ENCODE results near the gene POLR2F.

DNA sequence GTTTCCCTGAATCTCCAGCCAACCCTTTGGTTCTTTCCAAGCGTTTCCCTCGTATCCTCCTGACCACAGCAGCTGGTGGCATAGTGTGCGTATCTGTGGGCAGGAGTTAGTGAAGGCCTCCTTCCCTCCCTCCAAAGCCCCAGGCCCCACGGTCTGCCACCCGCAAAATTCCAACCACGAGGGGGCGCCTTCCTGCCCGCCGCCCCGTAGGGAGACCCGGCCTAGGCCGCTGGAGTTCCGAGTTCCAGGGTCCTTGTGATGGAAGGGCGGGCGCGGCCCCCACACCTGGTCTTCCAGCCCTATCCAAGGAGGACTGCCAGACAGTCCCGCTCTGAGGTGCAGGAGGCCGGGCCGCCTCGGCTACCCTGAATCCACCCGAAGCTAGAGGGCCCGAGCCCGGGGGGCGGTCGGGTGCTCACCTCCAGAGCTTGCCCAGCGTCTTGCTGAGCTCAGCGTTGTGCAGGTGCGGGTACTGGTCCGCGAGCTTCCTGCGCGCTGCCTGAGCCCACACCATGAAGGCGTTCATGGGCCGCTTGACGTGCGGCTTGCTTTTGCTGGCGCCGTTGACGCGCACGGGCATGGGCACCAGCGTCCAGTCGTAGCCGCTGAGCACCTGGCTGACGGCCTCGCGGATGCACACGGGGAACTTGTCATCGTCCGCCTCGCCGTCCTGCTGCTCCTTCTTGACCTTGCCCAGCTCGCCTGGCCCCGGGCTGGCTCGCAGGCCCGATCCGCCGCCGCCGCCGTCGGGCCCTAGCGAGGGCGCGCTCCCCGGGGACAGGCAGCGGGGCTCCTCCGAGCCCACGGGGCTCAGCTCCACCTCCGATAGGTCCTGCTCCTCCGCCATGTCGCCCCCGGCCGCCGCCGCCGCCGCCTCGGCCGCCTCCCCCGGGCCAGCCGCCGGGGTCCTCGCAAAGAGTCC lies 29.7 kb downstream of the POLR2F start:
- no peak for TF ChIP-seq POLR2A (IDR thresholded peaks at IDR 0.05)
- TF ChIP-seq, protein P1, sequence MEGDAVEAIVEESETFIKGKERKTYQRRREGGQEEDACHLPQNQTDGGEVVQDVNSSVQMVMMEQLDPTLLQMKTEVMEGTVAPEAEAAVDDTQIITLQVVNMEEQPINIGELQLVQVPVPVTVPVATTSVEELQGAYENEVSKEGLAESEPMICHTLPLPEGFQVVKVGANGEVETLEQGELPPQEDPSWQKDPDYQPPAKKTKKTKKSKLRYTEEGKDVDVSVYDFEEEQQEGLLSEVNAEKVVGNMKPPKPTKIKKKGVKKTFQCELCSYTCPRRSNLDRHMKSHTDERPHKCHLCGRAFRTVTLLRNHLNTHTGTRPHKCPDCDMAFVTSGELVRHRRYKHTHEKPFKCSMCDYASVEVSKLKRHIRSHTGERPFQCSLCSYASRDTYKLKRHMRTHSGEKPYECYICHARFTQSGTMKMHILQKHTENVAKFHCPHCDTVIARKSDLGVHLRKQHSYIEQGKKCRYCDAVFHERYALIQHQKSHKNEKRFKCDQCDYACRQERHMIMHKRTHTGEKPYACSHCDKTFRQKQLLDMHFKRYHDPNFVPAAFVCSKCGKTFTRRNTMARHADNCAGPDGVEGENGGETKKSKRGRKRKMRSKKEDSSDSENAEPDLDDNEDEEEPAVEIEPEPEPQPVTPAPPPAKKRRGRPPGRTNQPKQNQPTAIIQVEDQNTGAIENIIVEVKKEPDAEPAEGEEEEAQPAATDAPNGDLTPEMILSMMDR (IDR thresholded peaks at IDR 0.05) = no peak

Measured in lower leg skin (tissue), 3 donors.